Skeletal muscle tissue (tissue), 4 donors: ENCODE results near the gene YRDC. TPM values are rescaled to one million over a fixed set of nuclear protein-coding genes. Genes with fewer than 3 reads are reported as not detected.

Source experiments
- H3K27ac ChIP-seq: one replicate; pipeline ENCODE4 v1.7.0; 2013; ENCODE audit warnings: mild to moderate bottlenecking, low read depth, low read length, inconsistent platforms
- H3K27me3 ChIP-seq, 3 donors: one replicate each; pipeline ENCODE4 v1.7.0; 2013; ENCODE audit warnings: low read length in 3 of 3; ENCODE audit not compliant: control insufficient read depth in 3 of 3, insufficient read depth in 3 of 3
- H3K36me3 ChIP-seq, 3 donors: one replicate each; pipeline ENCODE4 v1.7.0; 2013; ENCODE audit warnings: low read length in 3 of 3; ENCODE audit not compliant: control insufficient read depth in 3 of 3, insufficient read depth in 3 of 3
- H3K4me1 ChIP-seq, 3 donors: one replicate each; pipeline ENCODE4 v1.7.0; 2013; ENCODE audit warnings: low read length in 3 of 3, mild to moderate bottlenecking in 3 of 3; ENCODE audit not compliant: control insufficient read depth in 3 of 3, insufficient read depth in 3 of 3
- H3K4me3 ChIP-seq, 3 donors: one replicate each; pipeline ENCODE4 v1.7.0; 2013; ENCODE audit warnings: low read length in 3 of 3
- H3K9ac ChIP-seq, 3 donors: one replicate each; pipeline ENCODE4 v1.7.0; 2013; ENCODE audit warnings: low read length in 3 of 3, mild to moderate bottlenecking in 3 of 3, moderate library complexity in 2 of 3, low read depth in 1 of 3
- H3K9me3 ChIP-seq, 3 donors: one replicate each; pipeline ENCODE4 v1.7.0; 2013; ENCODE audit warnings: low read length in 3 of 3; ENCODE audit not compliant: control insufficient read depth in 3 of 3
- total RNA-seq: library from RNA; depleted of rRNA; stranded (reverse); fragments of >200 nt; gene quantifications from one replicate; pipeline ENCODE4 v1.2.3, GENCODE V29; 2014
- donor health status: Osteomylitis.

YRDC gene
- total RNA-seq, 1 donor from 2014 or later, result 7.3 TPM

DNA sequence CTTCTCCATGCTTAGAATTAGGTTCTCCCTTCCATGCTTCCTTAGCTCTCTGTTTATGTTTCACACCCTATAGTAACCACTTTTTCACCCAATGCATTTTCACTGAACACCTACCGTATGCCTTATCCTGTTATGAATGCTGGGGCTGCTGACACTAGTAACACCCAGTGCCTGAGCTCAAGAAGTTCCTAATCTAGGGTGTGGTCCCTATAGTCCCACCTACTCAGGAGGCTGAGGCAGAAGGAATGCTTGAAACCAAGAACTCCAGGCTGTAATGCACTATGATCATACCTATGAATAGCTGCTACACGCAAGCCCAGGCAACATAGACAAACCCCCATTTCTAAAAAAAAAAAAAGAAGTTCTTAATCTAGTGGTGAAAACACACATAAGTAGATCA is 48.6 kb downstream of the YRDC start:
- Histone ChIP-seq H3K9me3 (no peaks in the 10 kb centered on the region), H3K27ac (no peak overlapping the region), H3K27me3 (peaks cover 58 to 72% (median 65%) of the 10 kb centered on the region in 3 donors), H3K4me3 (no peak overlapping the region), H3K36me3 (no peaks in the 10 kb centered on the region), H3K4me1 (no peaks in the 10 kb centered on the region), H3K9ac (no peak overlapping the region)

DNA sequence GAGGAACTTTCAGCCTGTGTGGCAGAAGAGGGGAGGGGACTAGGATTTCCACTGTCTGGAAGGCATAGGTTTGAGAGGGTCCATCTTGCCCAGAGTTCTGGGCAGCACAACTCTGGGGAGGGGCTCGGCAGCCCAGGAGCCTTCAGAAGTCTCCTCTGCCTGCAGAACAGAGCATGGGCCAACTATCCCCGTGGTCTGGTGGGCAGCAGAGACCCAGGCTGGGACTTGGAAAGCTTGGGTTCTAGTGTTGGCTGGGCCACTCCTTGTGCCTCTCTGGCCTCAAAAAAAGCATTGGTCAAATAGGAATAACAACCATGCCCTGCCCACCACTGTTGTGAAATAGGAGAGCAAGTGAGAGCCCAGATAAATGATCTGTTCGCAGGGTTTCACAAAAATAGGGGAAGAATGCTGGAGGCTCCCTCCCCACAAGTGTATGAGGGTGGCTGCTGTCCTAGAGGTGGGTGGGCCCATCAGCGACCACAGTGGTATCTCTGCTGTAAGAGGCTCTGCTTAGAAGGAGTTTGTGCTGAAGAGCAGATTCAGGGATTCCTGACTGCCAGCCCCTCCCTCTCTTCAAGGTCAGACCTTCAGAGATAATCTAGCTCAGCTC is 52.0 kb downstream of the YRDC start:
- Histone ChIP-seq H3K9ac (no peak overlapping the region), H3K4me1 (no peaks in the 10 kb centered on the region), H3K27ac (no peak overlapping the region), H3K27me3 (peaks cover 47 to 54% (median 54%) of the 10 kb centered on the region in 3 donors), H3K4me3 (no peak overlapping the region), H3K36me3 (no peaks in the 10 kb centered on the region), H3K9me3 (no peaks in the 10 kb centered on the region)

DNA sequence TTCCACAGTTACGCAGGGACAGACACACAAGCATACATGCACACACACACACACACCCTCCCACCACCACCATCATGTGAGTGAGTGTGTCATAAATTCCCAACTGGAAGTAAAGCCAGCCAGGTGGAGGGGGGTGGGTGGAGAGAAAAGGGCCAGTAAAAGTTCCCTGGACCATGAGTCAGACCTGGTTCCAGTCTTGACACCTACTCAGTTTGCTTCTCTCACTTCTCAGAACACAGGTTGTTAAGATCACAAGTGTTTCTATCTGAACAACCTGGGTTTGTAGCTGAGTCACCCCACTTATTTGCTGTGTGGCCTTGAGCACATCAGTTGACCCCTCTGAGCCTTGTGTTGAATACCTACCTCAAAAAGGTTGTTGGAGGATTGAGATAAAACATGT is 52.7 kb downstream of the YRDC start:
- Histone ChIP-seq H3K27ac (no peak overlapping the region), H3K36me3 (no peaks in the 10 kb centered on the region), H3K4me1 (no peaks in the 10 kb centered on the region), H3K9ac (no peak overlapping the region), H3K4me3 (no peak overlapping the region), H3K9me3 (no peaks in the 10 kb centered on the region), H3K27me3 (peaks cover 43 to 56% (median 55%) of the 10 kb centered on the region in 3 donors)

DNA sequence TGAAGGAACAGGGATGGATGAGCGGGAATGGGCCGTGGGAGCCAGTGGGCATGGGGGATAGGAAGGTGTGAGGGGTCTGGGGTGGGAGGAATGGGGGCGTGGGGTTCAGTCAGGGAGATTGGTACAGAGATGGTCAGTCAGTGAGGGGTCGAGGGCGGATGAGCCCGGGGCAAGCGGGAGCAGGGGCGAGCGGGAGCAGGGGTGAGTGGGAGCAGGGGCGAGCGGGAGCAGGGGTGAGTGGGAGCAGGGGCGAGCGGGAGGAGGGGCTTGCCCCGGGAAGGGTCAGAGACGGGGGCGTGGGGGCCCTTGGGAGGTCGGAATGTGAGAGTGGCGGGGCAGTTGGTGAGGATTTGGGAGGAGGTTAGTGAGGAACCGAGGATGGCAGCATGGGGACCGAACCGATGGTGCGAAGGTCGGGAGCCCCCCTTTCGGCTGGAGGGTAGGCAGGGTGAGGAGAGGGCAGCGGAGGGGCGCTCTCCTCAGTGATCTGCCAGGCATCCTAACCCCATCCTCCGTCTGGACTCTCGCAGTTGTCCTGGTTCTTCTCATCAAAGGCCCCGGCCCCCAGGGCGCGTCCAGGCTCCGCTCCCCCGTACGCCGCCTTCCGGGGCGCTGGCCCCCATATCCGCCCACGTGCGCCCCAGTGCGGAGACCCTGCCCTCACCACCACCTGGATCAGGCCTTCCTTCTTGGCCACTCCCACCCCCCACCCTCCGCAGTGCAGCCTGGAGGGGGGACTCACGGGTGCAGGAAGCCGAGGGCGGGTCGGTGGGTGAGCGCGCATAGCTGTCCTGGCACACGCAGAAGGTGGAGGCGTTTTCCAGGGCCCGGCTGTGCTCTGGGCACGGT is 54.3 kb downstream of the YRDC start:
- no peak overlapping the region for H3K4me3 ChIP-seq
- peaks cover 31 to 49% (median 42%) of the 10 kb centered on the region in 3 donors for H3K27me3 ChIP-seq
- no peaks in the 10 kb centered on the region for H3K36me3 ChIP-seq
- H3K9ac ChIP-seq, result no peak overlapping the region
- H3K27ac ChIP-seq, result no peak overlapping the region
- no peaks in the 10 kb centered on the region for H3K9me3 ChIP-seq
- H3K4me1 ChIP-seq, result no peaks in the 10 kb centered on the region

Other genes with a start within 250 kb of the YRDC start
- 39.7 TPM for gene GNL2, start 212.3 kb downstream of the YRDC start, total RNA-seq
- not detected for gene RSPO1, start 173.3 kb downstream of the YRDC start, total RNA-seq
- gene CDCA8, start 115.7 kb downstream of the YRDC start, total RNA-seq, result 0.52 TPM
- not detected for gene EPHA10, start 43.1 kb downstream of the YRDC start, total RNA-seq
- gene MANEAL, start 14.4 kb downstream of the YRDC start, total RNA-seq, result 2.1 TPM
- gene C1orf122, start 418 bp downstream of the YRDC start, total RNA-seq, result 9.4 TPM
- 2.1 TPM for gene MTF1, start 51.4 kb upstream of the YRDC start, total RNA-seq
- 9.4 TPM for gene INPP5B, start 138.8 kb upstream of the YRDC start, total RNA-seq
- 53.2 TPM for gene SF3A3, start 181.8 kb upstream of the YRDC start, total RNA-seq
- 58.5 TPM for gene FHL3, start 197.3 kb upstream of the YRDC start, total RNA-seq
- gene UTP11, start 204.5 kb upstream of the YRDC start, total RNA-seq, result 61.1 TPM
- 0.52 TPM for gene POU3F1, start 238.6 kb upstream of the YRDC start, total RNA-seq